GM06990 (cell line): ENCODE data around the gene MOGAT1.
"Not testable (repeated sequence)": the region's sequence is repeated elsewhere in the genome, so short reads cannot be mapped to it uniquely, and the experiment has no call there.

Experiments
- DNase-seq: peaks from one replicate; pipeline ENCODE4 v3.0.0-alpha.2; 2011; ENCODE audit not compliant: insufficient read length; ENCODE audit errors: extremely low read depth
- H3K27me3 ChIP-seq: replicated peaks from 2 replicates; pipeline ENCODE4 v1.6.0; 2011; ENCODE audit warnings: low read length; ENCODE audit not compliant: control insufficient read depth, insufficient read depth
- H3K36me3 ChIP-seq: 2 replicates; pipeline ENCODE4 v1.5.1; 2011; ENCODE audit warnings: low read length; ENCODE audit not compliant: control insufficient read depth, insufficient read depth
- H3K4me3 ChIP-seq: replicated peaks from 2 replicates; pipeline ENCODE4 v1.5.1; 2011; ENCODE audit warnings: low read depth, mild to moderate bottlenecking, control low read depth, low read length
- CTCF ChIP-seq: IDR thresholded peaks from 2 replicates; pipeline ENCODE4 v1.5.1; 2011; ENCODE audit warnings: low read length, control low read depth, mild to moderate bottlenecking, inconsistent platforms; ENCODE audit not compliant: insufficient read depth, poor library complexity, severe bottlenecking

MOGAT1 gene

GRCh38 chr2:222751238-222751637 is 79.8 kb downstream of the MOGAT1 start:
- Histone ChIP-seq H3K36me3 (no peaks in the 10 kb centered on the region), H3K4me3 (no peak overlapping the region), H3K27me3 (no peaks in the 10 kb centered on the region)
- no peak for TF ChIP-seq CTCF
- DNase-seq: no peak

- TF ChIP-seq CTCF: no peak
- Histone ChIP-seq H3K36me3 (no peaks in the 10 kb centered on the region), H3K4me3 (no peak overlapping the region), H3K27me3 (no peaks in the 10 kb centered on the region)
- no peak for DNase-seq
Observed at GRCh38 chr2:222751821-222752719, 80.6 kb downstream of the MOGAT1 start.

GRCh38 chr2:222752746-222753145 is 81.3 kb downstream of the MOGAT1 start:
- Histone ChIP-seq H3K4me3 (no peak overlapping the region), H3K27me3 (no peaks in the 10 kb centered on the region), H3K36me3 (no peaks in the 10 kb centered on the region)
- no peak for TF ChIP-seq CTCF
- no peak for DNase-seq

- Histone ChIP-seq H3K27me3 (no peaks in the 10 kb centered on the region), H3K4me3 (no peak overlapping the region), H3K36me3 (no peaks in the 10 kb centered on the region)
- DNase-seq: no peak
- TF ChIP-seq CTCF: no peak
Observed at GRCh38 chr2:222753251-222753824, 81.9 kb downstream of the MOGAT1 start.

GRCh38 chr2:222754324-222754930 is 83.0 kb downstream of the MOGAT1 start:
- TF ChIP-seq CTCF: no peak
- DNase-seq: no peak
- Histone ChIP-seq H3K36me3 (no peaks in the 10 kb centered on the region), H3K27me3 (no peaks in the 10 kb centered on the region), H3K4me3 (no peak overlapping the region)

GRCh38 chr2:222755593-222755992 is 84.1 kb downstream of the MOGAT1 start:
- not testable (repeated sequence) for DNase-seq, H3K27me3 ChIP-seq, H3K4me3 ChIP-seq, H3K36me3 ChIP-seq
